ENCODE results near the gene TRIM4. TPM values are rescaled to one million over a fixed set of nuclear protein-coding genes. Genes with fewer than 3 reads are reported as not detected.
"Not testable (repeated sequence)": the region's sequence is repeated elsewhere in the genome, so short reads cannot be mapped to it uniquely, and the experiment has no call there.

The TRIM4 gene
- polyA plus RNA-seq, 4 donors, result 30.8 to 39.6 (median 37.2) TPM

- no peak for DNase-seq (ENCODE audit: low read depth in 4 of 4, low spot score in 2 of 4)
Observed at GRCh38 chr7:99923200-99923599, 3.9 kb upstream of the TRIM4 start.

GRCh38 chr7:99920149-99920548 lies 819 bp upstream of the TRIM4 start:
- DNase-seq (ENCODE audit: low read depth in 4 of 4, low spot score in 2 of 4), result no peak

- DNase-seq (ENCODE audit: low read depth in 4 of 4, low spot score in 2 of 4), result peak in 1 of 4 donors; percentile 27
Observed at GRCh38 chr7:99919814-99920112, 433 bp upstream of the TRIM4 start.

GRCh38 chr7:99910976-99911375 lies 8.4 kb downstream of the TRIM4 start:
- DNase-seq (ENCODE audit: low read depth in 4 of 4, low spot score in 2 of 4), result no peak

- DNase-seq (ENCODE audit: low read depth in 4 of 4, low spot score in 2 of 4), result no peak
Observed at GRCh38 chr7:99901581-99901980, 17.7 kb downstream of the TRIM4 start.

- DNase-seq (ENCODE audit: low read depth in 4 of 4, low spot score in 2 of 4), result no peak
Observed at GRCh38 chr7:99899830-99900519, 19.4 kb downstream of the TRIM4 start.

GRCh38 chr7:99898836-99899235 lies 20.5 kb downstream of the TRIM4 start:
- no peak for DNase-seq (ENCODE audit: low read depth in 4 of 4, low spot score in 2 of 4)

- no peak for DNase-seq (ENCODE audit: low read depth in 4 of 4, low spot score in 2 of 4)
Observed at GRCh38 chr7:99898023-99898357, 21.3 kb downstream of the TRIM4 start.

- no peak for DNase-seq (ENCODE audit: low read depth in 4 of 4, low spot score in 2 of 4)
Observed at GRCh38 chr7:99897322-99898022, 21.9 kb downstream of the TRIM4 start.

GRCh38 chr7:99894738-99895137 lies 24.6 kb downstream of the TRIM4 start:
- DNase-seq (ENCODE audit: low read depth in 4 of 4, low spot score in 2 of 4), result no peak

GRCh38 chr7:99893280-99893679 lies 26.1 kb downstream of the TRIM4 start:
- DNase-seq (ENCODE audit: low read depth in 4 of 4, low spot score in 2 of 4), result no peak

- DNase-seq (ENCODE audit: low read depth in 4 of 4, low spot score in 2 of 4), result not testable (repeated sequence)
Observed at GRCh38 chr7:99890348-99890747, 29.0 kb downstream of the TRIM4 start.

- DNase-seq (ENCODE audit: low read depth in 4 of 4, low spot score in 2 of 4), result not testable (repeated sequence)
Observed at GRCh38 chr7:99888366-99888765, 31.0 kb downstream of the TRIM4 start.

GRCh38 chr7:99881370-99881769 lies 38.0 kb downstream of the TRIM4 start:
- no peak for DNase-seq (ENCODE audit: low read depth in 4 of 4, low spot score in 2 of 4)

- no peak for DNase-seq (ENCODE audit: low read depth in 4 of 4, low spot score in 2 of 4)
Observed at GRCh38 chr7:99876933-99877332, 42.4 kb downstream of the TRIM4 start, which contains the start of gene OR2AE1. TSS of gene OR2AE1 (minus strand) at chr7:99877033. CDS start at chr7:99877033, 0 bp downstream.

GRCh38 chr7:99876491-99876890 lies 42.8 kb downstream of the TRIM4 start:
- no peak for DNase-seq (ENCODE audit: low read depth in 4 of 4, low spot score in 2 of 4)

GRCh38 chr7:99868246-99868645 lies 51.1 kb downstream of the TRIM4 start:
- no peak for DNase-seq (ENCODE audit: low read depth in 4 of 4, low spot score in 2 of 4)

GRCh38 chr7:99867477-99867876 lies 51.9 kb downstream of the TRIM4 start:
- DNase-seq (ENCODE audit: low read depth in 4 of 4, low spot score in 2 of 4), result not testable (repeated sequence)

GRCh38 chr7:99863847-99864440 lies 55.4 kb downstream of the TRIM4 start:
- DNase-seq (ENCODE audit: low read depth in 4 of 4, low spot score in 2 of 4), result no peak

- DNase-seq (ENCODE audit: low read depth in 4 of 4, low spot score in 2 of 4), result no peak
Observed at GRCh38 chr7:99860281-99861127, 58.8 kb downstream of the TRIM4 start.

GRCh38 chr7:99855236-99855635 lies 64.1 kb downstream of the TRIM4 start:
- DNase-seq (ENCODE audit: low read depth in 4 of 4, low spot score in 2 of 4), result no peak

Data from left renal cortex interstitium (tissue), 4 donors.